GM19238 (cell line): Measurements from ENCODE around the gene DAB1.

Experiments used
- DNase-seq: peaks from one replicate; pipeline ENCODE4 v3.0.0; 2011; ENCODE audit warnings: low spot score; ENCODE audit not compliant: insufficient read length

The DAB1 gene

GRCh38 chr1:57277681-57278080 lies 146.2 kb downstream of the DAB1 start:
- no peak for DNase-seq

DNA sequence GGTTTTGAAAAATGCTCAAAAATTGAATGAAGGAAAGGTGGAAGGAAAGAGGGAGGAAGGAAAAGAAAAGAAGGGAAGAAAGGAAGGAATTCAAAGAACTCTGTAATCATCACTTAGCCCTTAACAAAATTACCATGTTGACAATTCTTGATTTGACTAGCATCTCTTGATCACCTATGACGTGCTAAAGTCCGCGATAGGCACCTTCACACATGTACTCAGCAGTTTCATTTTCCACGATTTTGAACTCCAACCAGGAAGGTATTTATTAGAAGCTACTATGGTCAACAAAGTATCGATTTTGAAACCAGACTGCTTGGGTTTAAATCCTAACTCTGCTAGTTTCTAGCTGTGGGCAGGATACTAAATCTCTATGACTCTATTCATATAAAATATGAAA lies 146.9 kb downstream of the DAB1 start:
- no peak for DNase-seq

DNA sequence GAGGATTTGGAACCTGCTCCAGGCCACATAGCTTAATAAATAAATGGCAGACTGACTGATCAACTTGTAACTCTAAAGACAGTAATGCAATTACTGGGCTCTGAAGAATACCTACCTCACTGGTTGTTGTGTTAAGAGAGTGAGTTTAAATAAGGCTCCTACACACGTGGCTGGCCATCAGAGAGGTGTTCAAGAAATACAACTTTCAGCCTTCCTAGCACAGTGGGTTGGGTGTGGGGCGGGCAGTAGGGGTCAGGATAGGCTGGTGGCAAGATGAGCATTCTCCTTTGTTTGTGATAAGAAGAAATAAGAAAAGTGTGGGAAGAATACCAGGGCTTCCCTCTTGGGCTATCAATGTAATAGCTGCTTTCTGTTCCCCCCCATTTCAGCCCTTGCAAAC lies 151.3 kb downstream of the DAB1 start:
- DNase-seq = no peak

DNA sequence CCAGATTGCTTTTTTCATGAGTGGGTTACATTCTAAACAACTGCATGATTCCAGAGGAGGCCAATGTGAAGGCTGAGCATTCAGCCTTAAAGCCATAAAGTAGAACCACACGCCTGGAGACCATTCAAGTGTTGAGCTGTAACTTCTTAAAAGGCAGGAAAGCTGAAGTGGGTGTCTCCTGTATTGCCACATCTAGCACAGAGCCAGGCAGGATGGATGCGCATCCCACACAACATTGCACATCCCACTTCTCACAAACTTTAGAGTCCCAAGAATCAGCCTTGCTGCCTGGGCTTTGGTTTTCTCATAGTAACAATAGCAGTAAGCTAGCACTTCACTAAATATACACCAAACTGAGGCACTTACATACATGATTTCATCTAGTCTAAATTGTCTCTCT lies 151.7 kb downstream of the DAB1 start:
- DNase-seq = no peak

DNA sequence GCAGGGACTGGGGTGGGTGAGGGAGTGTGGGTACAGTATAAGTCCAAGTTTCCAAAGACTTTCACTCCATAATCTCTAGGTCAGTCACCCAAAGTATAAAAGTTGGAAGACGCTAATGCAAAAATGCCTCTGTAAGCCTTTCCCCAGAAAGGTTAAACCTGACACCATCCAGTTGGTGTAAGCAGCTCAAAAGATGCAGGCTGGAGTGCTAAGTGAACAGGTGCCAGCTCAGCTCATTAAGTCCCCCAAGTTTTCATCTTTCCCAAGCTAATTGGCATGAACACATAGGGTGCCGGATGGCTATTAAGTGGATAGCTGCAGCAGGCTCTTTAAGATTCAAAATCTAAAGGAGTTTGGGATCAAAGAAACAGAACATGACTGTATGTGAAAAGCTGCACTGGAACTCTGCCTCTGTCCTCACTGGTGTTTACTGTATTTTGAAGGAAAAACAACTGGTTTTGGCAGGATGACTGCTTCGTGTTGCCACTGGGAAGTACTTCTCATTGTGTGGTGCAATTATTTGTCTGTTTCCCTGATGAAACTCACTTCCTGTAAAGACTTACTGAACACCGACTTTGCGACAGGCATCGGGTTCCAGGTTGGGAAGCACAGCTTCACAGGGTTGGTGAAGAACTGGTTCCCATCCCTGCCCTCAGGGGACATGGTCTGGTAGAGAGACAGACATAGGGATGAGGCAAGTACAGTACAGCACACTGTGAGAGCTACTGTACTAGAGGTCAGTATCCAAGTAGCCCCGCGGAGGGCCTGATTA lies 152.7 kb downstream of the DAB1 start:
- DNase-seq = no peak

DNA sequence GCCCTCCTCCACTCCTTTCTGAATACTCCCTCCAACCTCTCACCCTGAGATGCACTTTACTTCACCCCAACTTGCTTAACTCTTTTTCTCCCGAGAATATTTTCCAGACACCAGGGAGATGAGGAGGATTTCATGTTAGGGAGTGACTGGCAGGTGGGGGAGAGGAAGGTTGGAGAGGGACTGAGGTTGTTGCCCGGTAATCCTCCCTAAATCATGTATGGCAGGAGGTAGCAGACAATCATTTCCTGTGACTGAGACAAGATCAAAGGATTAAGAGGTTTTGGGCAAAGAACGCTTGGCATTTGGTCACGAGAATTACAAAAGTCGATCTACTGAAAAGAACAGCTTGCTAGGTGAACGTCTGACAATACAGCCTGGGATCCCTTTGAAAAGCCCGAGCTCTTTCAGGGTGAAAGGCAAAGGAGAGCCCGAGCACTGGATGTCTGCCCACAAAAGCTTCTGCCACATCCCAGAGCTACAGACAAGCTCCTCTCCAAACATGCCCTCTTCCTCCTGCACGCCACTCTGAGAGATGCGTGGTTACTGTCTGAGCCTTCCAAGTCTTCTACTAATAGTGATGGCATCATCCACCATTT lies 154.1 kb downstream of the DAB1 start:
- DNase-seq = no peak

GRCh38 chr1:57265104-57265503 lies 158.8 kb downstream of the DAB1 start:
- DNase-seq = no peak

DNA sequence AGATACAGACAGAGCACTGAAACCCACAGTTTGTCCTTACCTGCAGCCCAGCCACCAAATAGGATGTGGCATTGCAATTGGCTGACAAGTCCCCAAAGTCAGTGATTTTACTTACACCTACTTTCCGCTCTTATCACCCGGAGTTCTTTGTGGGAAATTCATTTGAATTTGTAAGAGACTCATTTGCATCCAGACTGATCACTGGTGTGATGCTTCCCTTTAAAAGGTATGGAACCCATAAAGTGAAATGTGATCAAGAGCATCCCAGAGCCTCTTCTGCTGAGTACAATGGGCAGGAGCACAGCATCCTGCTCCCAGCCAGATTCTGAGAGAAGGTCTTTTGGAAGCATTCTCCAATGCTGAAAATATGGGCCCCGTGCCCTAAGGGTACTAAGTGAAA lies 161.4 kb downstream of the DAB1 start:
- no peak for DNase-seq

- no peak for DNase-seq
Observed at GRCh38 chr1:57258557-57259325, 165.1 kb downstream of the DAB1 start.

GRCh38 chr1:57255945-57256344 lies 167.9 kb downstream of the DAB1 start:
- no peak for DNase-seq

DNA sequence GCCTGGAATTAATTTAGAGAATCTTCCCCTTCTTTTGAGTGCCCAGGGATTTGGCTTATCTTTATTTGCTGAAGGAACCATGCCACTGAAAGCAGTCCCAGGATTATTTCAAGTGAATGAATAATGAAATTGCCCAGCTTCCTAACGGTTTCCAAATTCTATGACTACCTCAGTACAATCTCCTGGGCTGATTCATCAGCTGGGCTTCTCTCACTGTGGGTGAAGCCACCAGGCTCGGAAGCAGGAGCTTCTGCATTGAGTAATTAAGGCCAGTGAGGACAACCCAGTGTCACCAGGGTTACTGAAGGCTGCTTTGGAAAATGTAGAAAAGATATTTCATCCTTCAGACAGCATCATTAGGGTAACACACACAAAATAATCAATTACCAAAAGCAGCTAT lies 169.8 kb downstream of the DAB1 start:
- DNase-seq = no peak

DNA sequence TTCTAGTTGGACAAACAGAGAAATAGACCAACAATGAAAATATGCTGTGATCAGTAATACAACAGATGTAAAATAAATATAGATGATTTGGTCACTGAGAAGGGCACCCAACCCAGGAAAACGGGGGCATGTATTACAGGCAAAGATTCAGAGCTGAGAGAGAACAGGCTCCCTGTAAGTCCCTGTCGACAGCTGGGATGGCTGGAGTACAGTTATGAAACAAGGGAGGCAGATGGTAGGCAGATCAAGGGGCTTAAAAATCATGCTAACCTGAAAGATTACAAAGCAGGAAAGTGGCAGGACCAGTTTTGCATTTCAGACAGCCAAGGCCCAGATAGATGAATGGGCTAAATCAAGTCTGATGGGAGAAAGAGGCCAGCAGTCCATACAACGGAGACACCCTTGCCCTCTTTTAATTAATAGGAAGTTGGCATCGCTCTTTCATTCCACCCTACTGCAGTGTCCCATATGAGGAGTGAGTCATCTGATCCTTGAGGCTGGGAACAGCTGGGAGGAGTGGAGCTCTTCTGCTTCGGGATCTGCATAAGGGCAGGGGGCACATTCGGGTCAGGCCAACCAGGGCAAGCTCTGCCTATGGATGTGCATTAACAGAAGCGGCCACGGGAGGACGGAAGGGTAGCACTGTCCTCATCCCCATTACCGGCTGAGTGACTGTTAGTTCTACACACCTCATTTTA lies 171.1 kb downstream of the DAB1 start:
- no peak for DNase-seq

DNA sequence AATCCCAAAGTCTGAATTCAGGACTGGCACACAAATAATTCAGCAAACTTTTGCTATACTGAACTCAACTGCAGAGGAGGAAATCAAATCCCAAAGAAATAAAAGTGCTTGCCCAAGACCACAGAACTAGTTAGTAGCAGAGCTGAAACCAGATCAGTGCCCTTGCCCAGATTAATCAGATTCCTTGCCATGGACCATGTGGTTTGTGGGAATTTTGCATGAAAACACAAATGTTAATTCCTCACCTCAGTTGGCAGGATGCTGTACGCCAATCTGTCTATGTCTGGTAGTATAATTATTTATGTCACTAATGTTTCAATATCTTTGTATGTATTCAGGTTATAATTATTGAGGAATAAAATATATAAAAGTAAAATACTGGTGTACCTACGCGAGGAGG lies 173.8 kb downstream of the DAB1 start:
- DNase-seq = no peak

GRCh38 chr1:57249511-57249910 lies 174.3 kb downstream of the DAB1 start:
- DNase-seq = no peak

- no peak for DNase-seq
Observed at GRCh38 chr1:57248830-57249229, 175.0 kb downstream of the DAB1 start.

DNA sequence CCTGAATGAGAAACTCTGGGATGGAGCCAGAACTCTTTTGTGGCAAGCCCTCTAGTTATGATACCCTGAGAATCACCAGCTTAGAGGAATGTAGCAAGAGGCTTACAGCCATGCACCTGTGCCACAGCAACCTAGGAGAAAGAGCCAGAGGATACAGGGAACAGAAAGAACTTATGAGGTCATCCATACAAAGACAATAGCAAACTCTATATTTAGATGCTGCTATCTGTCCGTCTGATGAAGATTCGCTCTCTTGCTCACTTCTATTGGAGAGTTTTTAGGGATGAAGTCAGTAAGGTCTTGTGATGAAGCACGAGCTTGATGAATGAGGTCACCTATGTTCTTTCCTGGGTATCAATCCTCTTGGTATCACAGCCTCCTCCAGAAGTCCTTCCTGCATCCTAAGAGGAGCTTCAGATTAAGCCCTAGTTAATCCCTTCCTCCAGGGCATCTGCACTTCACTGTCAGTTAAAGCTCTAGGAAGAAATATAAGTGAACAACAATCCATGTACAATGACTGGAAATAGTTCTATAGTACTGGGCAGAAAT lies 185.6 kb downstream of the DAB1 start:
- no peak for DNase-seq

DNA sequence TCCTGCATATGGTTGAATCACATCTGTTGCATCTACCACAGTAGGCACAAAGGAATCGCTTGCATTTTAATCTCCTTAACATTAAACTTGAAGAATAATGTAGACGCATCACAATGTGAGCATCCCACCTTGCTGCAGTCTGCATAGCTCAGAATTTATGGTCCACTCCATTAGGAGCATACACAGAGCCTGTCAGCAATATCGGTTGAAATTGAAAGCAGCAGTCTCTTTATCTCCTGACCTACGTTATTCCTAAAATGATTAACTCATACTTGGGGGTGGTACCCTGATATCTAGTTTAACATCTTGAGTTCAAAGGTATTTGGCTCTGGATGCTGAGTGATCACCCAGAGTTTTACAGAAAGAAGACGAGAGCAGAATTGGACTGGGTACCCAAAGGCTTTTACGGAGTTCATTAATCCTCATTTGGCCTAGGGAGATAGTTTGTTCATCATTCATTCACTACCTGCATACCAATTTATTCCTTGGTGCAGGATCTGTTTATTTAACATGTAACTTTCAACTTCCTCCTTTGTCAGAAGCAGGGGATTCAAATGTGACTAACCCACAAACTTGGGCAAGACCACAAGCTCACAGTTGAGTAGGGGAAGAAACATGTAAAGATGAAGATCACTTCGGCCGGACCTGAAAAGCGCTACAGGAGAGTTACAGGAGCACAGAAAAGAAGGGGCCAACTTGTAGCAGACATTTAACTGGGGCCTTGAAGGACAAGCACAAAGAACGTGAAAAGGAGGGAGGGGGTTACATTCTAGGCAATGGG lies 187.9 kb downstream of the DAB1 start:
- no peak for DNase-seq

GRCh38 chr1:57234459-57234858 lies 189.4 kb downstream of the DAB1 start:
- DNase-seq = no peak

DNA sequence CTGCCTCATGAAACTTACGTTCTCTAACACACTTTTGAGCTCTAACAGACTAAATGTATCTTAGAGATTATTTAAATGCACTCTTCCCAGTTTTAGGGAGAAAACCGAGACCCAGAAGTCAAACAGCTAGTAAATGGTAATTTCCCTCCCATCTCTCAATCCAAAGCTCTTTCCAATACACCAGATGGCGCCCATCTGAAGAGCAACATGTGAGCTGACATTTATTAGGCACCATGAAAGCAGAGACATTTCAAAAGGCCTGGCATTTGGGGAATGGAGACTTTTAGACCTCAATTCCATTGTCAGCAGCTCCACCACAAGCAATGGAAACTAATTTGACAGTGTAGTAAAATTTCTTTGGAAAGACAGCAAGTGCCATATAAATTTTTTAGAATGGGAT lies 191.4 kb downstream of the DAB1 start:
- no peak for DNase-seq

DNA sequence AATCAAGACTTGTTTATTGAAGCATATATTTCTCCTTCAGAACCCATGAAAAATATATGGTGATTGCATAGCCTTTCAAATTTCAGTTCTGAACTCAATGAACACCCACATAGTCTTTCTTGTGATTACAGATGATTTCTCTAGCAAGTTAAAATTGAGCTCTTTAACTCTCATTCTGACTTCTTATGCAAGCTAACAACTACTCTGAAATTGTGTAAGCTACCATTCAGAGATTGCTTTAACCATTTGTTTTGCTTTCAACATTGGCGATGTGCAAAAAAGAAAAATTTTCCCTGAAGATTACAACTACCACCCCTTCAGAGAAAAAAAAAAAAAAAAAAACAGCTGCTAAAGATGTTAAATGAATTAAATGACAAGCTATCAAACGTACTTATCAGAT lies 193.9 kb downstream of the DAB1 start:
- no peak for DNase-seq

- DNase-seq = no peak
Observed at GRCh38 chr1:57229076-57229475, 194.8 kb downstream of the DAB1 start.
